Neural cell (in vitro differentiated cells): ENCODE measurements around the gene HDAC4. TPM values are rescaled to one million over a fixed set of nuclear protein-coding genes. Genes with fewer than 3 reads are reported as not detected.

Experiments
- H2AFZ ChIP-seq: fragments of 200-600, 300-800 bp; sonication (generic), shearing (Covaris generic); 2 replicates; pipeline ENCODE4 v1.6.0; 2014; ENCODE audit warnings: low read depth, mild to moderate bottlenecking, antibody characterized with exemption, low read length, moderate library complexity
- H3F3A ChIP-seq: fragments of 200-600 bp; shearing (Covaris generic); 2 replicates; pipeline ENCODE4 v1.6.1; 2016; ENCODE audit warnings: mild to moderate bottlenecking, moderate library complexity, mixed read lengths, antibody characterized with exemption, low read length; ENCODE audit not compliant: insufficient read depth, poor library complexity, severe bottlenecking
- H3K27ac ChIP-seq: fragments of 200-600, 300-800 bp; sonication (generic), shearing (Covaris generic); 2 replicates; pipeline ENCODE4 v1.5.1; 2014; ENCODE audit warnings: mild to moderate bottlenecking, low read length, moderate library complexity
- H3K27me3 ChIP-seq: fragments of 300-800, 200-600 bp; sonication (generic), shearing (Covaris generic); 2 replicates; pipeline ENCODE4 v1.6.0; 2014; ENCODE audit warnings: mild to moderate bottlenecking, low read depth, low read length, moderate library complexity; ENCODE audit not compliant: insufficient read depth
- H3K36me3 ChIP-seq: fragments of 300-800, 200-600 bp; sonication (generic), shearing (Covaris generic); 2 replicates; pipeline ENCODE4 v1.5.1; 2014; ENCODE audit warnings: mild to moderate bottlenecking, antibody characterized with exemption, low read length, moderate library complexity; ENCODE audit not compliant: insufficient read depth
- H3K4me2 ChIP-seq: fragments of 300-800, 200-600 bp; sonication (generic), shearing (Covaris generic); 2 replicates; pipeline ENCODE4 v1.6.0; 2014; ENCODE audit warnings: mild to moderate bottlenecking, low read length
- H3K4me3 ChIP-seq: fragments of 300-800, 200-600 bp; sonication (generic), shearing (Covaris generic); 2 replicates; pipeline ENCODE4 v1.5.1; 2014; ENCODE audit warnings: mild to moderate bottlenecking, low read length, moderate library complexity
- H3K79me2 ChIP-seq: fragments of 200-600 bp; shearing (Covaris generic); replicated peaks from 2 replicates; pipeline ENCODE4 v1.6.0; 2014; ENCODE audit warnings: mild to moderate bottlenecking, low read length, moderate library complexity; ENCODE audit not compliant: insufficient read depth
- H3K9ac ChIP-seq: fragments of 300-800, 200-600 bp; sonication (generic), shearing (Covaris generic); 2 replicates; pipeline ENCODE4 v1.6.1; 2016; ENCODE audit warnings: mild to moderate bottlenecking, low read length, mixed read lengths
- H3K9me2 ChIP-seq: fragments of 200-600 bp; shearing (Covaris generic); 2 replicates; pipeline ENCODE4 v1.6.1; 2016; ENCODE audit warnings: mild to moderate bottlenecking, low read length, mixed read lengths; ENCODE audit not compliant: insufficient read depth
- H3K9me3 ChIP-seq: fragments of 200-600, 300-800 bp; sonication (generic), shearing (Covaris generic); 2 replicates; pipeline ENCODE4 v1.6.1; 2016; ENCODE audit warnings: mild to moderate bottlenecking, mixed run types, low read length, moderate library complexity, mixed read lengths
- H4K20me1 ChIP-seq: fragments of 200-600 bp; shearing (Covaris generic); 2 replicates; pipeline ENCODE4 v1.6.1; 2016; ENCODE audit warnings: mild to moderate bottlenecking, mixed run types; ENCODE audit not compliant: insufficient read depth
- CTCF ChIP-seq: fragments of 450-650 bp; IDR thresholded peaks from 2 replicates; pipeline ENCODE4 v1.5.1; 2014; ENCODE audit warnings: antibody characterized with exemption, mild to moderate bottlenecking, moderate library complexity; ENCODE audit not compliant: poor library complexity, severe bottlenecking
- EP300 ChIP-seq: fragments of 450-650 bp; conservative IDR thresholded peaks from 2 replicates; pipeline ENCODE4 v1.6.1; 2014; ENCODE audit warnings: antibody characterized with exemption, mild to moderate bottlenecking, moderate library complexity; ENCODE audit not compliant: poor library complexity, severe bottlenecking
- EZH2 ChIP-seq: fragments of 200-600, 300-800 bp; shearing (Covaris generic), sonication (generic); IDR thresholded peaks from 2 replicates; pipeline ENCODE4 v1.6.1; 2014; ENCODE audit warnings: antibody characterized with exemption, low read length, borderline replicate concordance, mild to moderate bottlenecking; ENCODE audit not compliant: insufficient read depth, poor library complexity, severe bottlenecking
- MXI1 ChIP-seq: fragments of 450-650 bp; conservative IDR thresholded peaks from 2 replicates; pipeline ENCODE4 v1.6.1; 2014; ENCODE audit warnings: antibody characterized with exemption, mild to moderate bottlenecking; ENCODE audit not compliant: poor library complexity, severe bottlenecking
- POLR2AphosphoS5 ChIP-seq: IDR thresholded peaks from 2 replicates; pipeline ENCODE4 v1.6.1; 2012
- RAD21 ChIP-seq: fragments of 450-650 bp; conservative IDR thresholded peaks from 2 replicates; pipeline ENCODE4 v1.6.1; 2014; ENCODE audit warnings: antibody characterized with exemption, mild to moderate bottlenecking, moderate library complexity
- REST ChIP-seq: IDR thresholded peaks from 2 replicates; pipeline ENCODE4 v1.6.1; 2012; ENCODE audit warnings: borderline replicate concordance
- SMC3 ChIP-seq: fragments of 450-650 bp; conservative IDR thresholded peaks from 2 replicates; pipeline ENCODE4 v1.6.1; 2014; ENCODE audit warnings: antibody characterized with exemption, mild to moderate bottlenecking, moderate library complexity; ENCODE audit not compliant: poor library complexity
- TAF1 ChIP-seq: IDR thresholded peaks from 2 replicates; pipeline ENCODE4 v1.6.1; 2012; ENCODE audit warnings: low read depth
- polyA plus RNA-seq: library from polyadenylated mRNA; depleted of rRNA; stranded (reverse); fragments of >200 nt; gene quantifications from 2 replicates; pipeline ENCODE4 v1.2.3, GENCODE V29; 2014

The HDAC4 gene
- polyA plus RNA-seq, 1 donor from 2014 or later, result 3.4 TPM

- no peak overlapping the region for H3K4me2 ChIP-seq
- no peaks in the 10 kb centered on the region for H3F3A ChIP-seq
- no peaks in the 10 kb centered on the region for H3K36me3 ChIP-seq
- H3K9me2 ChIP-seq, result no peaks in the 10 kb centered on the region
- H3K4me3 ChIP-seq, result no peak overlapping the region
- peaks cover 5% of the 10 kb centered on the region for H3K79me2 ChIP-seq
- no peak overlapping the region for H3K27ac ChIP-seq
- no peaks in the 10 kb centered on the region for H3K27me3 ChIP-seq
- no peaks in the 10 kb centered on the region for H4K20me1 ChIP-seq
- no peak overlapping the region for H2AFZ ChIP-seq
- no peak overlapping the region for H3K9ac ChIP-seq
- H3K9me3 ChIP-seq, result no peaks in the 10 kb centered on the region
- TF ChIP-seq RAD21 (no peak), CTCF (no peak), EZH2 (no peak), SMC3 (no peak), EP300 (no peak), TAF1 (no peak), MXI1 (no peak), POLR2AphosphoS5 (no peak), REST (no peak)
Observed at GRCh38 chr2:239313776-239314175, 87.0 kb downstream of the HDAC4 start.

- no peaks in the 10 kb centered on the region for H3K9me2 ChIP-seq
- H3K9ac ChIP-seq, result no peak overlapping the region
- no peak overlapping the region for H2AFZ ChIP-seq
- TF ChIP-seq SMC3, result no peak
- no peak for TF ChIP-seq POLR2AphosphoS5
- no peak for TF ChIP-seq CTCF
- no peak for TF ChIP-seq RAD21
- TF ChIP-seq TAF1, result no peak
- H3K9me3 ChIP-seq, result no peaks in the 10 kb centered on the region
- no peaks in the 10 kb centered on the region for H3K27me3 ChIP-seq
- H3F3A ChIP-seq, result no peaks in the 10 kb centered on the region
- no peaks in the 10 kb centered on the region for H3K36me3 ChIP-seq
- no peak overlapping the region for H3K27ac ChIP-seq
- peaks cover 5% of the 10 kb centered on the region for H3K79me2 ChIP-seq
- no peaks in the 10 kb centered on the region for H4K20me1 ChIP-seq
- H3K4me2 ChIP-seq, result no peak overlapping the region
- no peak overlapping the region for H3K4me3 ChIP-seq
Observed at GRCh38 chr2:239312741-239313667, 87.8 kb downstream of the HDAC4 start.
